Activated CD4-positive, alpha-beta memory T cell treated with anti-CD3 and anti-CD28 coated beads for 36 hours (primary cell): Measurements from ENCODE around the gene DOP1B. TPM values are rescaled to one million over a fixed set of nuclear protein-coding genes. Genes with fewer than 3 reads are reported as not detected.
A peak's percentile ranks its signal among the peaks of the same experiment; 100 is the strongest.
"Not testable (repeated sequence)": the region's sequence is repeated elsewhere in the genome, so short reads cannot be mapped to it uniquely, and the experiment has no call there.

Source experiments
- CTCF ChIA-PET: fragments of 350-600 bp; sonication (Branson Sonifier 250); formaldehyde crosslinking; loops from one replicate; lab custom pipeline; 2021; ENCODE audit warnings: antibody characterized with exemption, inconsistent platforms; lab: Charles Lee
- POLR2A ChIA-PET: fragments of 350-600 bp; sonication (Branson Sonifier 250); formaldehyde crosslinking; loops from one replicate; lab custom pipeline; 2021; ENCODE audit warnings: antibody characterized with exemption; lab: Charles Lee
- DNase-seq: peaks from one replicate; pipeline ENCODE4 v3.0.0-alpha.2; 2020
- H3K27ac Mint-ChIP-seq: one replicate; pipeline ENCODE4 v1.8.0; 2021; ENCODE audit warnings: mixed read lengths
- H3K27me3 Mint-ChIP-seq: one replicate; pipeline ENCODE4 v1.8.0; 2021; ENCODE audit warnings: mixed read lengths
- H3K36me3 Mint-ChIP-seq: one replicate; pipeline ENCODE4 v1.8.0; 2021; ENCODE audit warnings: mixed read lengths
- H3K4me1 Mint-ChIP-seq: one replicate; pipeline ENCODE4 v1.8.0; 2021; ENCODE audit warnings: low read depth, mixed read lengths
- H3K4me3 Mint-ChIP-seq: one replicate; pipeline ENCODE4 v1.8.0; 2021; ENCODE audit warnings: mild to moderate bottlenecking, mixed read lengths
- H3K9me3 Mint-ChIP-seq: one replicate; pipeline ENCODE4 v1.8.0; 2021; ENCODE audit warnings: mixed read lengths
- intact Hi-C: fragments of 100-400 bp; cut with micrococcal nuclease; formaldehyde crosslinking; loops from one replicate; pipeline ENCODE4 v1.15.1; 2023
- total RNA-seq, 2 experiments: library from RNA; stranded (reverse); gene quantifications; one replicate each; pipeline ENCODE4 v1.2.3, GENCODE V29; 2021

Gene DOP1B
- total RNA-seq, 2 experiments from 2014 or later, result 19.4 to 19.6 TPM

GRCh38 chr21:36139791-36140190 is 16.8 kb upstream of the DOP1B start:
- not testable (repeated sequence) for H3K27me3 Mint-ChIP-seq, H3K9me3 Mint-ChIP-seq, H3K27ac Mint-ChIP-seq, DNase-seq, H3K4me3 Mint-ChIP-seq
- ChIA-PET CTCF (interaction anchor here (0.6 to 5.3 kb wide), 6 partner anchors 13 to 94 kb away, joined by 3 to 70 read pairs (median 4); no protein-coding TSS in a partner anchor), POLR2A (interaction anchor here (0.6 kb wide), 1 partner anchor 70 kb away, joined by 3 read pairs; the partner anchor contains the start of gene CBR1)
- Mint-ChIP-seq H3K36me3 (peaks cover 13% of the 10 kb centered on the region), H3K4me1 (peaks cover 13% of the 10 kb centered on the region)
- intact Hi-C loops, result loop anchor here (5.0 kb wide), 1 partner anchor 363 kb away; no protein-coding TSS in a partner anchor

GRCh38 chr21:36141513-36141925 is 15.1 kb upstream of the DOP1B start:
- Mint-ChIP-seq H3K4me3 (no peak overlapping the region), H3K9me3 (no peaks in the 10 kb centered on the region), H3K36me3 (peaks cover 20% of the 10 kb centered on the region), H3K27me3 (no peaks in the 10 kb centered on the region), H3K4me1 (peaks cover 24% of the 10 kb centered on the region), H3K27ac (peak overlapping the region; percentile 64)
- POLR2A ChIA-PET, result no interaction called here
- peak; percentile 89 for DNase-seq
- intact Hi-C loops, result loop anchor here (1.0 to 5.0 kb wide), 4 partner anchors 15 to 361 kb away; partner anchors contain the start of gene DOP1B
- CTCF ChIA-PET, result interaction anchor here (0.6 to 5.3 kb wide), 15 partner anchors 11 to 256 kb away, joined by 3 to 70 read pairs (median 4); no protein-coding TSS in a partner anchor

DNA sequence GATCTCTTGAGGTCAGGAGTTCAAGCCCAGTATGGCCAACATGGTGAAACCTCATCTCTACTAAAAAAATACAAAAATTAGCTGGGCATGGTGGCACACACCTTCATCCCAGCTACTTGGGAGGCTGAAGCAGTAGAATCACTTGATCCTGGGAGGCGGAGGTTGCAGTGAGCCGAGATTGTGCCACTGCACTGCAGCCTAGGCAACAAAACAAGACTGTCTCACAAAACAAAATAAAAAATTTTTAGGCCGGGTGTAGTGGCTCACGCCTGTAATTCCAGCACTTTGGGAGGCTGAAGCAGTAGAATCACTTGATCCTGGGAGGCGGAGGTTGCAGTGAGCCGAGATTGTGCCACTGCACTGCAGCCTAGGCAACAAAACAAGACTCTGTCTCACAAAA is 12.4 kb upstream of the DOP1B start:
- H3K4me3 Mint-ChIP-seq, H3K27ac Mint-ChIP-seq, DNase-seq, H3K9me3 Mint-ChIP-seq, H3K27me3 Mint-ChIP-seq, POLR2A ChIA-PET: not testable (repeated sequence)
- H3K4me1 Mint-ChIP-seq, result peaks cover 24% of the 10 kb centered on the region
- intact Hi-C loops, result loop anchor here (5.0 kb wide), 1 partner anchor 358 kb away; no protein-coding TSS in a partner anchor
- CTCF ChIA-PET, result interaction anchor here (0.6 to 5.3 kb wide), 6 partner anchors 9 to 188 kb away, joined by 3 to 70 read pairs (median 4); no protein-coding TSS in a partner anchor
- H3K36me3 Mint-ChIP-seq, result peaks cover 15% of the 10 kb centered on the region

GRCh38 chr21:36145259-36145658 is 11.4 kb upstream of the DOP1B start:
- CTCF ChIA-PET, result interaction anchor here (0.6 kb wide), 1 partner anchor 59 kb away, joined by 3 read pairs; no protein-coding TSS in a partner anchor
- H3K4me3 Mint-ChIP-seq, result no peak overlapping the region
- H3K27ac Mint-ChIP-seq, result no peak overlapping the region
- no peaks in the 10 kb centered on the region for H3K27me3 Mint-ChIP-seq
- intact Hi-C loops, result no loop called here
- no peak for DNase-seq
- H3K9me3 Mint-ChIP-seq, result no peaks in the 10 kb centered on the region
- H3K4me1 Mint-ChIP-seq, result peaks cover 34% of the 10 kb centered on the region
- H3K36me3 Mint-ChIP-seq, result peaks cover 15% of the 10 kb centered on the region
- POLR2A ChIA-PET, result no interaction called here

- no peak for DNase-seq
- no peak overlapping the region for H3K27ac Mint-ChIP-seq
- no peaks in the 10 kb centered on the region for H3K9me3 Mint-ChIP-seq
- H3K27me3 Mint-ChIP-seq, result no peaks in the 10 kb centered on the region
- POLR2A ChIA-PET, result no interaction called here
- H3K4me1 Mint-ChIP-seq, result peaks cover 27% of the 10 kb centered on the region
- CTCF ChIA-PET, result interaction anchor here (0.7 to 1.0 kb wide), 3 partner anchors 16 to 63 kb away, joined by 3 read pairs; no protein-coding TSS in a partner anchor
- intact Hi-C loops, result no loop called here
- no peak overlapping the region for H3K4me3 Mint-ChIP-seq
- H3K36me3 Mint-ChIP-seq, result peaks cover 7% of the 10 kb centered on the region
Measured at GRCh38 chr21:36147911-36148310, 8.7 kb upstream of the DOP1B start.

- intact Hi-C loops, result no loop called here
- no peaks in the 10 kb centered on the region for H3K27me3 Mint-ChIP-seq
- CTCF ChIA-PET, result interaction anchor here (1.0 to 1.8 kb wide), 3 partner anchors 12 to 61 kb away, joined by 3 to 6 read pairs (median 5); no protein-coding TSS in a partner anchor
- no peak overlapping the region for H3K4me3 Mint-ChIP-seq
- no peak overlapping the region for H3K27ac Mint-ChIP-seq
- POLR2A ChIA-PET, result interaction anchor here (0.6 kb wide), 1 partner anchor 117 kb away, joined by 3 read pairs; no protein-coding TSS in a partner anchor
- peaks cover 7% of the 10 kb centered on the region for H3K36me3 Mint-ChIP-seq
- H3K9me3 Mint-ChIP-seq, result no peaks in the 10 kb centered on the region
- DNase-seq, result no peak
- H3K4me1 Mint-ChIP-seq, result peaks cover 31% of the 10 kb centered on the region
Measured at GRCh38 chr21:36148886-36149285, 7.7 kb upstream of the DOP1B start.

GRCh38 chr21:36149788-36150711 is 6.6 kb upstream of the DOP1B start:
- Mint-ChIP-seq H3K27me3 (no peaks in the 10 kb centered on the region), H3K4me1 (peaks cover 31% of the 10 kb centered on the region), H3K36me3 (peaks cover 7% of the 10 kb centered on the region), H3K27ac (peak overlapping the region; percentile 49), H3K4me3 (no peak overlapping the region), H3K9me3 (no peaks in the 10 kb centered on the region)
- CTCF ChIA-PET, result interaction anchor here (0.6 to 7.3 kb wide), 9 partner anchors 8 to 138 kb away, joined by 3 to 70 read pairs (median 4); no protein-coding TSS in a partner anchor
- DNase-seq, result no peak
- intact Hi-C loops, result no loop called here
- POLR2A ChIA-PET, result no interaction called here

DNA sequence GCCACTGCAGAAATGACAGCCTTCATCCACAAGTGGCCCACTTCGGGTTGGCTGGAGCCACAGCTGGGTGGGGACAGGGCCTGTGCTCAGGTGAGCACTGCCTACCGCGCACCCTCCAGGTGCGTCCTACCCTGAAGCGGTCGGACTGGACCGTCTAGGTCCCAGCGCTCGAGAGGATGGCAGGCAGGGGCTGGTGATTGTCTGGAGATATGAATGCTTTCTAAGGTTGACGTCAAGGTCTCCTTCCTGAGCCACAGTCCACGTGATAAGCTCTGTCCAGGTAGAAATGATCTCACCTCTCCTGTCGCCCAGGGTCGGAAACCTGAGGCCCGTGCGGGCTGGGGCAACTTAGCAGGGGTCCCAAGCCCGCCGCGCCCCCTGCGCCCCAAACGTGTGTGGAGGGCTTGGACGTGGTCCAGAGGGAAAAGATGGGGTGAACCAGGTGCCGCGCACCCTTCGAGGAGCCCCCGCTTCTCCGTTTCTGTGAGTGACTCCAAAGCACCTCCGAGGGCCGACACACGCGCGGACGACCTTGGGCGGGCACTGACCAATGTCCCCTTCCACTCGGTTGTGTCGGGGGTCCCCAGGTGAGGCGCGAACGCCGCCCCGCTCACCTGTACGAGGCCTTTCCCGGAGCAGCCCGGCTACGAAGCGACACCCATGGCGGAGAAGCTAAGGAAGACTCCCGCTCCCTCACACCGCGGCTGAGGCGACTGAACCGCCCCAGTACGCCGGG is 853 bp upstream of the DOP1B start:
- intact Hi-C loops, result loop anchor here (1.0 to 2.0 kb wide), 6 partner anchors 14 to 1409 kb away; partner anchors contain the start of genes CBR3, CHAF1B and MORC3
- no peaks in the 10 kb centered on the region for H3K27me3 Mint-ChIP-seq
- POLR2A ChIA-PET, result interaction anchor here (0.6 to 1.9 kb wide), 4 partner anchors 18 to 164 kb away, joined by 3 to 11 read pairs (median 5); partner anchors contain the start of gene MORC3
- CTCF ChIA-PET, result interaction anchor here (0.9 to 7.3 kb wide), 3 partner anchors 14 to 167 kb away, joined by 3 to 70 read pairs (median 3); no protein-coding TSS in a partner anchor
- no peaks in the 10 kb centered on the region for H3K9me3 Mint-ChIP-seq
- no peaks in the 10 kb centered on the region for H3K36me3 Mint-ChIP-seq
- H3K4me3 Mint-ChIP-seq, result peak overlapping the region; percentile 82
- H3K27ac Mint-ChIP-seq, result no peak overlapping the region
- no peak for DNase-seq
- peaks cover 25% of the 10 kb centered on the region for H3K4me1 Mint-ChIP-seq

- ChIA-PET POLR2A (interaction anchor here (0.6 to 1.9 kb wide), 4 partner anchors 18 to 164 kb away, joined by 3 to 11 read pairs (median 5); partner anchors contain the start of gene MORC3), CTCF (interaction anchor here (1.0 to 7.3 kb wide), 2 partner anchors 14 to 18 kb away, joined by 3 to 70 read pairs; no protein-coding TSS in a partner anchor)
- intact Hi-C loops, result loop anchor here (1.0 to 2.0 kb wide), 6 partner anchors 15 to 1408 kb away; partner anchors contain the start of genes CBR3, CHAF1B and MORC3
- H3K36me3 Mint-ChIP-seq, result no peaks in the 10 kb centered on the region
- no peaks in the 10 kb centered on the region for H3K27me3 Mint-ChIP-seq
- peak overlapping the region; percentile 82 for H3K4me3 Mint-ChIP-seq
- H3K27ac Mint-ChIP-seq, result no peak overlapping the region
- DNase-seq, result peak; percentile 100
- peaks cover 25% of the 10 kb centered on the region for H3K4me1 Mint-ChIP-seq
- H3K9me3 Mint-ChIP-seq, result no peaks in the 10 kb centered on the region
Measured at GRCh38 chr21:36156339-36156814, 247 bp upstream of the DOP1B start.

DNA sequence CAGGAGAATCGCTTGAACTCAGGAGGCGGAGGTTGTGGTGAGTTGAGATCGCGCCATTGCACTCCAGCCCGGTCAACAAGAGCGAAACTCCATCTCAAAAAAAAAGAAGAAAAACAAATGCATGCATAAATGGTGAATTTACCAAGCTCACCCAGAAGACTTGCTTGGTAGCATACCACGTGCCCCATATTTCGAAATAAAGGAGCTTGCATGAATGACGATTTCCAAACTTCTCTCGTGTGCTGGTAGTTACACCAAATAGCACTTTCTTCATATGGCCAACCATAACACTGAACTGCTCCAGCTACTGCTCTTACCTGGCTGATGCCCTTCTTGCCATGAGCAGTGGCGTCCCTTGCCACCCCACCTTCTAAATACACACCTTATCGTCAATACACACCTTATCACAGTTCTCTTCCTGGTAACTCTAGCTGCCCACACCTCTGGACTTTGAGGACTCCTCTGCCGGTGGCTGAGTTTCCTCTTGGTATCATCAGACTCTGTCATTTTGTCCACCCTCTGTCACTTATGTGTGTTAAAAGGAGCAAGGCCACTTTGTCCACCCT is 2.8 kb downstream of the DOP1B start:
- Mint-ChIP-seq H3K4me3 (no peak overlapping the region), H3K27me3 (no peaks in the 10 kb centered on the region), H3K4me1 (peaks cover 29% of the 10 kb centered on the region), H3K27ac (no peak overlapping the region), H3K36me3 (no peaks in the 10 kb centered on the region), H3K9me3 (no peaks in the 10 kb centered on the region)
- CTCF ChIA-PET, result interaction anchor here (0.8 to 1.2 kb wide), 2 partner anchors 14 to 44 kb away, joined by 3 to 4 read pairs; no protein-coding TSS in a partner anchor
- intact Hi-C loops, result no loop called here
- POLR2A ChIA-PET, result no interaction called here
- no peak for DNase-seq
